Common myeloid progenitor, CD34-positive (primary cell): ENCODE results near the gene ATG9A. TPM values are rescaled to one million over a fixed set of nuclear protein-coding genes. Genes with fewer than 3 reads are reported as not detected.

Experiments used
- CTCF ChIA-PET: fragments of 350-600 bp; sonication (Branson Sonifier 250); formaldehyde crosslinking; loops from one replicate; lab custom pipeline; 2021; ENCODE audit warnings: antibody characterized with exemption; lab: Charles Lee
- POLR2A ChIA-PET: fragments of 350-600 bp; sonication (Branson Sonifier 250); formaldehyde crosslinking; loops from one replicate; lab custom pipeline; 2021; ENCODE audit warnings: antibody characterized with exemption; lab: Charles Lee
- DNase-seq, 3 donors: peaks; one replicate each; pipeline versions ENCODE4 v3.0.0 to v3.0.0-alpha.2; 2013
- H3K27ac ChIP-seq, 2 experiments: 1 replicate in 1 of 2; 2 replicates in 1 of 2; pipeline ENCODE4 v1.7.0; 2013; ENCODE audit warnings: inconsistent platforms in 2 of 2, low read length in 2 of 2, mild to moderate bottlenecking in 2 of 2, low read depth in 1 of 2, moderate library complexity in 1 of 2; ENCODE audit not compliant: severe bottlenecking in 2 of 2, insufficient read depth in 1 of 2, poor library complexity in 1 of 2
- H3K27me3 ChIP-seq, 5 experiments: replicated peaks in 2 of 5; 1 replicate in 3 of 5; 2 replicates in 2 of 5; pipeline versions ENCODE4 v1.6.1 to v1.7.0; 2013; ENCODE audit warnings: low read length in 4 of 5, mild to moderate bottlenecking in 2 of 5, moderate library complexity in 2 of 5, inconsistent platforms in 1 of 5; ENCODE audit not compliant: insufficient read depth in 5 of 5, control insufficient read depth in 4 of 5
- H3K36me3 ChIP-seq, 4 experiments: 1 replicate in 2 of 4; 2 replicates in 2 of 4; pipeline versions ENCODE4 v1.6.1 to v1.7.0; 2013; ENCODE audit warnings: low read length in 3 of 4, control low read depth in 1 of 4, mild to moderate bottlenecking in 1 of 4; ENCODE audit not compliant: control insufficient read depth in 4 of 4, insufficient read depth in 4 of 4
- H3K4me1 ChIP-seq, 4 experiments: 1 replicate in 3 of 4; 2 replicates in 1 of 4; pipeline versions ENCODE4 v1.6.1 to v1.7.1; 2013; ENCODE audit warnings: low read length in 3 of 4, mild to moderate bottlenecking in 3 of 4, control low read depth in 1 of 4, inconsistent platforms in 1 of 4, moderate library complexity in 1 of 4; ENCODE audit not compliant: control insufficient read depth in 4 of 4, insufficient read depth in 4 of 4; ENCODE audit errors: control extremely low read depth in 1 of 4
- H3K4me3 ChIP-seq, 7 experiments: 1 replicate in 4 of 7; 2 replicates in 3 of 7; pipeline versions ENCODE4 v1.5.1 to v1.7.0; 2013; ENCODE audit warnings: mild to moderate bottlenecking in 7 of 7, low read length in 6 of 7, moderate library complexity in 6 of 7, inconsistent platforms in 2 of 7, low read depth in 2 of 7, control low read depth in 1 of 7; ENCODE audit not compliant: insufficient read depth in 4 of 7, control insufficient read depth in 1 of 7; ENCODE audit errors: extremely low read depth in 1 of 7
- H3K9me3 ChIP-seq, 5 experiments: 1 replicate in 4 of 5; 2 replicates in 1 of 5; pipeline versions ENCODE4 v1.6.1 to v1.7.1; 2013; ENCODE audit warnings: low read length in 4 of 5, mild to moderate bottlenecking in 2 of 5, inconsistent platforms in 1 of 5, low read depth in 1 of 5, moderate library complexity in 1 of 5; ENCODE audit not compliant: control insufficient read depth in 4 of 5, insufficient read depth in 2 of 5; ENCODE audit errors: control extremely low read depth in 1 of 5
- WGBS: methylation state at CpG from one replicate; pipeline ENCODE4 v1.1.5; 2013; ENCODE audit not compliant: insufficient coverage; 5-methylcytosine and 5-hydroxymethylcytosine counted together
- polyA plus RNA-seq: library from polyadenylated mRNA; unstranded; fragments of 120-200 nt; gene quantifications from one replicate; pipeline ENCODE4 v1.2.1, GENCODE V29; 2013

The ATG9A gene, protein sequence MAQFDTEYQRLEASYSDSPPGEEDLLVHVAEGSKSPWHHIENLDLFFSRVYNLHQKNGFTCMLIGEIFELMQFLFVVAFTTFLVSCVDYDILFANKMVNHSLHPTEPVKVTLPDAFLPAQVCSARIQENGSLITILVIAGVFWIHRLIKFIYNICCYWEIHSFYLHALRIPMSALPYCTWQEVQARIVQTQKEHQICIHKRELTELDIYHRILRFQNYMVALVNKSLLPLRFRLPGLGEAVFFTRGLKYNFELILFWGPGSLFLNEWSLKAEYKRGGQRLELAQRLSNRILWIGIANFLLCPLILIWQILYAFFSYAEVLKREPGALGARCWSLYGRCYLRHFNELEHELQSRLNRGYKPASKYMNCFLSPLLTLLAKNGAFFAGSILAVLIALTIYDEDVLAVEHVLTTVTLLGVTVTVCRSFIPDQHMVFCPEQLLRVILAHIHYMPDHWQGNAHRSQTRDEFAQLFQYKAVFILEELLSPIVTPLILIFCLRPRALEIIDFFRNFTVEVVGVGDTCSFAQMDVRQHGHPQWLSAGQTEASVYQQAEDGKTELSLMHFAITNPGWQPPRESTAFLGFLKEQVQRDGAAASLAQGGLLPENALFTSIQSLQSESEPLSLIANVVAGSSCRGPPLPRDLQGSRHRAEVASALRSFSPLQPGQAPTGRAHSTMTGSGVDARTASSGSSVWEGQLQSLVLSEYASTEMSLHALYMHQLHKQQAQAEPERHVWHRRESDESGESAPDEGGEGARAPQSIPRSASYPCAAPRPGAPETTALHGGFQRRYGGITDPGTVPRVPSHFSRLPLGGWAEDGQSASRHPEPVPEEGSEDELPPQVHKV
- 28.5 TPM for polyA plus RNA-seq

DNA sequence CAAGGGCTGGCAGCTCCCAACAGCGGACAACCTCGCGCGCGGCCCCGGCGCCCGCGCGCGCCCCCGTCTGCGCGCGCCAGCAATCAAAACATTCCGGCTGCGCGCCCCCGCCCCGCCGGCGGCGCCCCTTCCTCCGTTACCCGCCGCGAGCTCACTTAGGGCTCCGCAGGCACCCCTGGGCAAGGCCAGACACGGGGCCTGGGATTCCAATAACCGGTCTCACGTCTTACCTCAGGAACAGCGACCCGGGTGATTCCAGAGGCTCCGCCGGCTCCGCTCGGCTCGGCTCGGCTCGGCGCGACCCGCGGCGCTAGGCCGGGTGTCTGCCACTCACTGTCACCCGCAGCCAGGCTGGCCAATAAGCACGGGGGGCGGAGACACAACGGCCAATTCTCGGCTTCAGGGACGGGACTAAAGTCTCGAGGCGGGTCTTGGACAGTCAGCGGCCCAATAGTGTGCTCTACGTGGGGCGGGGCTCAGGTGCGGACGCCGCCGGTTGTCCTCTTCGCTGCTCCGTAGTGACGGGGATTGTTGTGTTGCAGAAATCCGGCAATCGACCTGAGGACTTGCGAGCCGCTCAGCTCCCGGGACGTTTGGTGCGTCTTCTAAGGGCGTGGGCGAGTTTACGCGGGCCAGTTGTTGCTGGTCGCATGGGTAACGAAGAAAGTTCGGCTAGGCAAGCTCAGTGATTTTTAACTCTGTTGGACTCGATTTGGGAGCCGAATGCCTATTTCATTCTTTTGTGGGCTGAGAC, at the start of gene ATG9A, which contains the start of gene ANKZF1:
TSS of gene ATG9A (minus strand) at position 332 of the 754 bp plus-strand sequence. CDS start 1,612 bp downstream, outside the sequence.
TSS of gene ANKZF1 (plus strand) at position 502 of the 754 bp plus-strand sequence. CDS start 452 bp downstream, outside the sequence.
- Histone ChIP-seq H3K27me3 (no peaks in the 10 kb centered on the region), H3K4me1 (peaks cover 10 to 41% (median 36%) of the 10 kb centered on the region in 4 experiments), H3K4me3 (peak within 1 kb of the TSS; percentile 60 to 98 (median 91)), H3K9me3 (no peaks in the 10 kb centered on the region), H3K36me3 (peaks cover 20 to 52% (median 30%) of the 10 kb centered on the region in 4 experiments), H3K27ac (peak within 1 kb of the TSS; percentile 85 to 90)
- DNase-seq, result peak; percentile 97 to 99 (median 99)
- under 1% methylated on average over 68 of the region's 80 CpGs for WGBS
- POLR2A ChIA-PET, result interaction anchor here (0.7 to 2.0 kb wide), 9 partner anchors 11 to 65 kb away, joined by 3 to 12 read pairs (median 4); partner anchors contain the start of genes ABCB6, DNAJB2, GLB1L and STK16
- CTCF ChIA-PET, result interaction anchor here (0.9 to 5.2 kb wide), 11 partner anchors 10 to 66 kb away, joined by 3 to 41 read pairs (median 5); partner anchors contain the start of genes DNAJB2, GLB1L, STK16 and TUBA4A

DNA sequence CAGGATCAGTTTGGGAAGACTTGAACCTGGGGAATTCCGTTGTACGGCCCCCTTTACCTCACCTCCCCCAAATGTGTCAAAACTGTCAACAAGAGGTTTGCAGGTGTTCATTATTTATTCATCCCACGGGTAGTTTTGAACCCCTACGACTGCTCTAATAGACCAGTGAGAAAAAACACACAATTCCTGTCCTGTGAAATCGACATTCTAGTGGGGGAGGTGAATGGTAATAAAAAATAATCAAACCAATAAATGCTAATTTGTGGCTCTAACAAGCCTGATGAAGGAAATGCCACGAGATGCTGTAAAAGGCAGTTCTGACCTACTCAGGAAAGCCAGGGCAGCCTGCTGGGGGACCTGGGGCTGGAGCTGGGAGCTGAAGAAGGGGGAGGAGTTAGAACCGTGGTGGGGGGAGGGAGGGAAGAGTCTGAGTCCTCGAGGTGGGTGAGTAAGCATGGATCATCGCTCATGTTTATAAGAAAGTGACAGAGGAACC, 49.3 kb upstream of the ATG9A start:
- Histone ChIP-seq H3K27me3 (peaks cover 0 to 4% (median 0%) of the 10 kb centered on the region in 5 experiments), H3K9me3 (no peaks in the 10 kb centered on the region), H3K4me3 (peak overlapping the region in 6 of 7 experiments; percentile 58 to 77 (median 66)), H3K36me3 (peaks cover 0 to 19% (median 9%) of the 10 kb centered on the region in 4 experiments), H3K4me1 (peaks cover 8 to 32% (median 28%) of the 10 kb centered on the region in 4 experiments), H3K27ac (peak overlapping the region; percentile 68 to 84)
- POLR2A ChIA-PET, result interaction anchor here (1.4 to 1.7 kb wide), 3 partner anchors 16 to 109 kb away, joined by 3 to 12 read pairs (median 5); partner anchors contain the start of genes ANKZF1, ATG9A and DNPEP
- CTCF ChIA-PET, result interaction anchor here (0.8 to 18.3 kb wide), 17 partner anchors 9 to 253 kb away, joined by 3 to 381 read pairs (median 4); partner anchors contain the start of genes ABCB6, GLB1L, STK16 and TUBA4A
- WGBS, result 3% methylated on average over 6 of the region's 9 CpGs
- no peak for DNase-seq

DNA sequence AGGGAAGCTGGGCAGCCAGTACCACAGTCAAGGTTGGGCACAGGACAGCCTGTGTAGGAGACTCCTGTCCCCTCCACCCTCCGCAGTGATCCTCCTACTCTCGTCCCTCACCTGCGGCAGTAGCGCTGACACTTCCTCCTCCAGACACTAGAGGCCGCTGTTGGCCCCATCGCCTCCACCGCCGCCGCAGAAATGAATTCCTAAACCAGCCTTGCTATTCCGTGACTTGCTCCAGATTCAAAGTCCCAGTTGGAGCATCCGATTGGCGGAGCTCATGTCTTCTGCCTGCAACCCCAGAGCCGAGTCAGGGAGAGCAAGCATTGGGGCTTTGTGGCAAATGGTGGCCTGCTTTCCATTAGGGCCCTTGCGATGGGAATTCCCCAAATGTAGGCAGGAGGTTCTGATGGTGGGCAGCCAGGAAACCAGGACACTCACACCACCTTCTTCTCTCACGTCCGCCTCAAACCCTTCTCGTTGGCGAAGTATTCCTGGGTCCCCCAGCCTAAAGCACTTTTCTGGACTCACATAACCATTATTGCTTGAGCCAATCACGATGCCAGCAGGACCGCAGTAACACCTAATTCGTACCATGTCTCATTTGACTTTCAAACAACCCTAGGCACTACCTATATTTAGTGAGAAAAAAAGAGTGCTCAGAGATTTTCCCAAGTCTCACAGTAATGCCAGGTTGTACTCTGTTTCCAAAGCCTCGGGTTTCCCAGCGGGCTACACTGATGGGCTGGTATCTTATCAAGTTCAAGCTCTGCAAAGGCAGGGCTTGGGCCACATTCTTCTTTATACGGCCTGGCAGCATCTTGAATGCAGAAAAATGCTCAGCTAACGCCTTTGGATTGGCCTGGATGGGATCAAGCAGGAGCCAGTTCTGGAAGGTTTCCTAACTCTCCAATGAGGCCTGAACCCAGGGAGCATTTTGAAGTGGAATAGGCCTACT, 48.5 kb upstream of the ATG9A start:
- Histone ChIP-seq H3K4me1 (peaks cover 8 to 32% (median 28%) of the 10 kb centered on the region in 4 experiments), H3K27ac (peak overlapping the region; percentile 68 to 84), H3K4me3 (peak overlapping the region in 6 of 7 experiments; percentile 58 to 77 (median 66)), H3K9me3 (no peaks in the 10 kb centered on the region), H3K36me3 (peaks cover 0 to 14% (median 5%) of the 10 kb centered on the region in 4 experiments), H3K27me3 (peaks cover 0 to 4% (median 0%) of the 10 kb centered on the region in 5 experiments)
- peak in 2 of 3 donors; percentile 64 to 65 for DNase-seq
- ChIA-PET POLR2A (interaction anchor here (1.7 kb wide), 1 partner anchor 17 kb away, joined by 12 read pairs; no protein-coding TSS in a partner anchor), CTCF (interaction anchor here (0.9 to 18.3 kb wide), 24 partner anchors 8 to 111 kb away, joined by 3 to 381 read pairs (median 4); partner anchors contain the start of genes GLB1L, STK16, TUBA4A and TUBA4B)
- WGBS, result 28% methylated on average over 23 of the region's 25 CpGs

DNA sequence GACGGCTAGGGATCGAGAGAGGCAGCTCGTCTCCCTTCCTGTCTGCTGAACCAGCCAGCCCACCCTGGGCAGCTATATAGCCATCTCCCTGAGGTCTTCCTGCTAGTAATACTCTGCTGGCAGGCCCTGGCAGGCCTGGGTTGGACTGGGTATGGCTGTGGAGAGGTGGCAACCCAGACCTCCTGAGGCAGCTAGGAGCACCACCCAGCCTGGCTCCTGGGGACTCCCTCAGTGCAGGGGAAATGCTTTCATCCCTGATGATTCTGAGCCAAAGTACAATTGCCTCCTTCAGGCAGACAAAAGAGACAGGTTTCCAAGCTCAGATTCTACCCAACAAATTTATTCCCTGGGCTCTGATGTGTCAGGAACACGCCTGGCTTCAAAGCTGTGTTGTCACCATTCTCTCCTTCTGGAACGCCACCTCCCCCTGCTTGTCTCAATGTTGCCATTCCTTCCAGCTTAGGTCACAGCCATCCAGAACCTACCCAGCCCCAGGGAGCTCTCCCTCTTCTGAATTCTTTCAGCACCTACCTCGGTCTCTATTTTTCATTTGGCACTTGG, 45.0 kb upstream of the ATG9A start:
- H3K27me3 ChIP-seq, result peaks cover 0 to 11% (median 0%) of the 10 kb centered on the region in 5 experiments
- WGBS, result 88% methylated on average over 5 of the region's 6 CpGs
- no peak for DNase-seq
- no peak overlapping the region for H3K4me3 ChIP-seq
- H3K4me1 ChIP-seq, result peaks cover 8 to 19% (median 18%) of the 10 kb centered on the region in 4 experiments
- ChIA-PET CTCF (interaction anchor here (0.7 to 18.3 kb wide), 4 partner anchors 20 to 77 kb away, joined by 3 to 381 read pairs (median 43); partner anchors contain the start of genes TUBA4A and TUBA4B), POLR2A (interaction anchor here (1.2 kb wide), 1 partner anchor 21 kb away, joined by 3 read pairs; the partner anchor contains the start of genes TUBA4A and TUBA4B)
- H3K36me3 ChIP-seq, result no peaks in the 10 kb centered on the region
- H3K9me3 ChIP-seq, result no peaks in the 10 kb centered on the region
- no peak overlapping the region for H3K27ac ChIP-seq

DNA sequence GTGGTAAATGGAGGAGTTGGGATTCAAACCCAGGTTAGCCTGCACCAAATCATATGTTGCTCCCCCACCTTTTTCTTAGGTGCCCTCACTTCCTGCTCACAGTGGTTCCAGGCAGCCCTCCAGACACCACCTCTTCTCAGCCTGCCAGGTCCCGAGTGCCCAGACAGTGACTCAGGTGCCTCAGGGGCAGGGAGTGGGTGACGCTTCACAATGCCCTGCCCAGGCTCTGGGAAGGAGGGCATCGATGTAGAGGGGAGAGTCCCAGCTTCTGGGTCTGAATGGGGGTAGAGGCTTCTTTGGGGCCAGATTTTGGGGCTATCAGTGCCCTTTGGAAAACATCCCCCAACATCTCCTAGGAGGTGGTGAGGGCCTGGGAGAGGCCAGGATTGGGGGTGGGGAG, 44.5 kb upstream of the ATG9A start:
- Histone ChIP-seq H3K4me1 (peaks cover 8 to 17% (median 16%) of the 10 kb centered on the region in 4 experiments), H3K27me3 (peaks cover 0 to 11% (median 0%) of the 10 kb centered on the region in 5 experiments), H3K9me3 (no peaks in the 10 kb centered on the region), H3K27ac (no peak overlapping the region), H3K4me3 (no peak overlapping the region), H3K36me3 (no peaks in the 10 kb centered on the region)
- ChIA-PET POLR2A (interaction anchor here (1.2 kb wide), 1 partner anchor 21 kb away, joined by 3 read pairs; the partner anchor contains the start of genes TUBA4A and TUBA4B), CTCF (interaction anchor here (0.7 to 18.3 kb wide), 5 partner anchors 13 to 78 kb away, joined by 3 to 381 read pairs (median 6); partner anchors contain the start of genes TUBA4A and TUBA4B)
- DNase-seq, result no peak
- 94% methylated on average over 2 of the region's 3 CpGs for WGBS
